ENCODE measurements around the gene PLK4. TPM values are rescaled to one million over a fixed set of nuclear protein-coding genes. Genes with fewer than 3 reads are reported as not detected.

PLK4 gene
- total RNA-seq, 1 experiment from 2014 or later = 31.1 TPM

- H3K36me3 ChIP-seq (ENCODE audit: control insufficient read depth, insufficient read depth, low read length) = no peaks in the 10 kb centered on the region
- intact Hi-C loops (cut with micrococcal nuclease; ENCODE audit: unreplicated experiment) = no loop called here
- no peak overlapping the region for H3K27ac Mint-ChIP-seq (ENCODE audit: unreplicated experiment)
- H3K4me3 ChIP-seq (ENCODE audit: low read depth, low read length) = no peak overlapping the region
- H3K4me1 Mint-ChIP-seq (ENCODE audit: low read depth, unreplicated experiment) = no peaks in the 10 kb centered on the region
- no TSS peak for BruUV-seq (replicated peaks)
- H3K27me3 ChIP-seq (replicated peaks; ENCODE audit: control insufficient read depth, insufficient read depth, low read length) = no peaks in the 10 kb centered on the region
- H3K36me3 Mint-ChIP-seq (ENCODE audit: insufficient read depth, unreplicated experiment) = peaks cover 7% of the 10 kb centered on the region
- no peak for TF ChIP-seq CTCF (IDR thresholded peaks at IDR 0.05; ENCODE audit: insufficient read depth in 1 of 2, low read depth in 1 of 2, low read length in 1 of 2, severe bottlenecking in 1 of 2, unreplicated experiment in 1 of 2)
- no peaks in the 10 kb centered on the region for H3K9me3 ChIP-seq
- no peaks in the 10 kb centered on the region for H3K9me3 Mint-ChIP-seq (ENCODE audit: unreplicated experiment)
- CTCF ChIA-PET = no interaction called here
- H3K27me3 Mint-ChIP-seq (ENCODE audit: insufficient read depth, unreplicated experiment) = no peaks in the 10 kb centered on the region
- no peak for DNase-seq
- no peak overlapping the region for H3K4me3 Mint-ChIP-seq (ENCODE audit: unreplicated experiment)
- POLR2A ChIA-PET = no interaction called here
- H3K4me1 ChIP-seq = no peaks in the 10 kb centered on the region
Observed at GRCh38 chr4:127936974-127937373, 56.3 kb downstream of the PLK4 start.

Other genes starting within 250 kb of the PLK4 start
- gene INTU, start 247.9 kb upstream of the PLK4 start, total RNA-seq (2022) = 2.0 and 3.0 TPM in 2 replicates
- gene SLC25A31, start 150.5 kb upstream of the PLK4 start, total RNA-seq (2022) = not detected in 2 replicates
- gene HSPA4L, start 98.6 kb upstream of the PLK4 start, total RNA-seq (2022) = 3.3 and 3.6 TPM in 2 replicates
- 24.3 and 27.9 TPM in 2 replicates for gene MFSD8, start 84.3 kb downstream of the PLK4 start, total RNA-seq (2022)
- gene ABHD18, start 84.5 kb downstream of the PLK4 start, total RNA-seq (2022) = 14.9 and 15.1 TPM in 2 replicates
- gene LARP1B, start 180.4 kb downstream of the PLK4 start, total RNA-seq (2022) = 23.6 and 25.0 TPM in 2 replicates

Measured in Caco-2 (cell line).